ENCODE data around the gene SPATS2L. TPM values are rescaled to one million over a fixed set of nuclear protein-coding genes. Genes with fewer than 3 reads are reported as not detected.

SPATS2L gene
- total and polyA plus RNA-seq, 9 donors: 144 to 235 (median 222) TPM

GRCh38 chr2:200302940-200303727 lies 3.4 kb upstream of the SPATS2L start:
- Histone ChIP-seq H3K4me1 (ENCODE audit: control insufficient read depth, insufficient read depth, low read length) (peaks cover 14% of the 10 kb centered on the region), H3K27me3 (ENCODE audit: control insufficient read depth, insufficient read depth, low read length) (no peaks in the 10 kb centered on the region), H3K36me3 (ENCODE audit: control insufficient read depth, insufficient read depth, low read length) (no peaks in the 10 kb centered on the region), H3K4me3 (ENCODE audit: low read length) (no peak overlapping the region), H3K9me3 (replicated peaks; ENCODE audit: control insufficient read depth, low read depth, low read length) (no peaks in the 10 kb centered on the region), H3K27ac (ENCODE audit: low read length) (no peak overlapping the region)
- 80% methylated on average over 2 of the region's 9 CpGs for WGBS (ENCODE audit: insufficient coverage)
- DNase-seq: no peak

DNA sequence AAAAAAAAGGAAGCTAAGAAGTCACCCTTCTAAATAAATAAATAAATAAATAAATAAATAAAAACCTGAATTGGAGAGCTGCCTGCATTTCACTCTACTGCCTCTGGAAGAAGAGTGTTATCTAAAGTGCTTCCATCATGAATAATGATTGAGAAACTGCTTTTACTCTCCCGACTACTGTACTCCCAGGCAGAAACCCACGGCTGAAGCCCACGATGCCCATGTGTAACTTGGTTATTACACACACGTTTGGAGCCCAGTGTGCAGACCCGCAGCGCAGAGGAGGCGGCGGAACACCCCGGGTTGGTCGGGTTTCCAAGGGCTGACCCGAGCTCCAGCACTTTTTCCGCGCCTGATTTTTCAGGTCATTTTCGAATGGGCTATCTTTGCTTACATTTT lies 697 bp upstream of the SPATS2L start:
- Histone ChIP-seq H3K27ac (ENCODE audit: low read length) (peak overlapping the region; percentile 98), H3K36me3 (ENCODE audit: control insufficient read depth, insufficient read depth, low read length) (peaks cover 2% of the 10 kb centered on the region), H3K27me3 (ENCODE audit: control insufficient read depth, insufficient read depth, low read length) (no peaks in the 10 kb centered on the region), H3K4me1 (ENCODE audit: control insufficient read depth, insufficient read depth, low read length) (peaks cover 17% of the 10 kb centered on the region), H3K4me3 (ENCODE audit: low read length) (peak overlapping the region; percentile 81), H3K9me3 (replicated peaks; ENCODE audit: control insufficient read depth, low read depth, low read length) (no peaks in the 10 kb centered on the region)
- DNase-seq: no peak
- 0% methylated on average over 7 of the region's 14 CpGs for WGBS (ENCODE audit: insufficient coverage)

GRCh38 chr2:200306931-200307723 lies 634 bp downstream of the SPATS2L start:
- peaks cover 3% of the 10 kb centered on the region for H3K36me3 ChIP-seq (ENCODE audit: control insufficient read depth, insufficient read depth, low read length)
- no peaks in the 10 kb centered on the region for H3K9me3 ChIP-seq (replicated peaks; ENCODE audit: control insufficient read depth, low read depth, low read length)
- no peak for DNase-seq
- H3K27ac ChIP-seq (ENCODE audit: low read length): peak overlapping the region; percentile 98
- peaks cover 27% of the 10 kb centered on the region for H3K4me1 ChIP-seq (ENCODE audit: control insufficient read depth, insufficient read depth, low read length)
- under 1% methylated on average over 118 of the region's 120 CpGs for WGBS (ENCODE audit: insufficient coverage)
- H3K4me3 ChIP-seq (ENCODE audit: low read length): peak overlapping the region; percentile 81
- H3K27me3 ChIP-seq (ENCODE audit: control insufficient read depth, insufficient read depth, low read length): no peaks in the 10 kb centered on the region

- WGBS (ENCODE audit: insufficient coverage): 0% methylated on average over 9 of the region's 20 CpGs
- Histone ChIP-seq H3K36me3 (ENCODE audit: control insufficient read depth, insufficient read depth, low read length) (peaks cover 4% of the 10 kb centered on the region), H3K27ac (ENCODE audit: low read length) (peak overlapping the region; percentile 94), H3K4me3 (ENCODE audit: low read length) (peak overlapping the region; percentile 81), H3K9me3 (replicated peaks; ENCODE audit: control insufficient read depth, low read depth, low read length) (no peaks in the 10 kb centered on the region), H3K27me3 (ENCODE audit: control insufficient read depth, insufficient read depth, low read length) (no peaks in the 10 kb centered on the region), H3K4me1 (ENCODE audit: control insufficient read depth, insufficient read depth, low read length) (peaks cover 24% of the 10 kb centered on the region)
- DNase-seq: peak; percentile 70
Measured at GRCh38 chr2:200307724-200308545, 1.4 kb downstream of the SPATS2L start.

DNA sequence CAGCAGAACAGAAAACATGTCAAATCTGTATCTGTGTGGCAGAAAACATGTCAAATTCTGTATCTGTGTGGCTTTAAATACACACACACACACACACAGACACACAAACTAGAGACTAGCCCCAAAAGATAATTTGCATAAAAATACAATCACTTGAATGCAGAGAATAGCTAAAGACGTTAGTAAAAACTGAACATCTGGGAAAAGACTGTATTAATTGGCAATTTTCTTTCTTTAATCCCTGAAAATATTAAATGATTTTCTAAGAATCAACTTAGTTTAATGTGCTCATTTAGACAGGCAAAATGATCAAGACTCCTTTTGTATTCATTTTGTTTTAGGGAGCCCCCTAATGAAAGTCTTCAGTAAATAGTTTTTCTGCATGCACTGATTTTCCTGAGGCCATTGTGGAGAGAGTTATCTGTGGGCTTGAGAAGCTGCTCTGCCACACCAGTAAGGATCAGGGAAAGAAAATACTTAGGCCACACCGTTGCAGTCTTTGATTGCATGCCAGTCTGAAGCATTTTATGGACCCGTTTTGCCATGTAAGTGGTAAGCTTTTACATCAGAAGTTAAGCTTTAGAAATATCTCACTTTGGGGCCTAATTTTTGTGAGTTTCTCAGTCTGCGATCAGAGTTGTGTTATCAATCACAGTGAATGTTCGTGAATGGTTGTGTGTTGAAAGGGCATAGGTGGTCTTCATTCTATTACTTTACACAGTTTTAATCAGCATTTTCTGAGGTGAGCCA lies 2.2 kb downstream of the SPATS2L start:
- H3K9me3 ChIP-seq (replicated peaks; ENCODE audit: control insufficient read depth, low read depth, low read length): no peaks in the 10 kb centered on the region
- peaks cover 28% of the 10 kb centered on the region for H3K4me1 ChIP-seq (ENCODE audit: control insufficient read depth, insufficient read depth, low read length)
- DNase-seq: peak; percentile 83
- peak overlapping the region; percentile 94 for H3K27ac ChIP-seq (ENCODE audit: low read length)
- 14% methylated on average over 2 of the region's 5 CpGs for WGBS (ENCODE audit: insufficient coverage)
- H3K27me3 ChIP-seq (ENCODE audit: control insufficient read depth, insufficient read depth, low read length): no peaks in the 10 kb centered on the region
- H3K4me3 ChIP-seq (ENCODE audit: low read length): peak overlapping the region; percentile 81
- peaks cover 4% of the 10 kb centered on the region for H3K36me3 ChIP-seq (ENCODE audit: control insufficient read depth, insufficient read depth, low read length)

GRCh38 chr2:200309296-200310049 lies 3.0 kb downstream of the SPATS2L start:
- H3K4me3 ChIP-seq (ENCODE audit: low read length): peak overlapping the region; percentile 81
- no CpG with 5 or more reads among the region's 1 CpG for WGBS (ENCODE audit: insufficient coverage)
- H3K27me3 ChIP-seq (ENCODE audit: control insufficient read depth, insufficient read depth, low read length): no peaks in the 10 kb centered on the region
- H3K27ac ChIP-seq (ENCODE audit: low read length): peak overlapping the region; percentile 94
- H3K9me3 ChIP-seq (replicated peaks; ENCODE audit: control insufficient read depth, low read depth, low read length): no peaks in the 10 kb centered on the region
- peaks cover 31% of the 10 kb centered on the region for H3K4me1 ChIP-seq (ENCODE audit: control insufficient read depth, insufficient read depth, low read length)
- H3K36me3 ChIP-seq (ENCODE audit: control insufficient read depth, insufficient read depth, low read length): peaks cover 4% of the 10 kb centered on the region
- no peak for DNase-seq

GRCh38 chr2:200310545-200310971 lies 4.1 kb downstream of the SPATS2L start:
- no peak for DNase-seq
- peak overlapping the region; percentile 16 for H3K4me3 ChIP-seq (ENCODE audit: low read length)
- H3K4me1 ChIP-seq (ENCODE audit: control insufficient read depth, insufficient read depth, low read length): peaks cover 34% of the 10 kb centered on the region
- WGBS (ENCODE audit: insufficient coverage): 57% methylated on average over 1 of the region's 2 CpGs
- H3K9me3 ChIP-seq (replicated peaks; ENCODE audit: control insufficient read depth, low read depth, low read length): no peaks in the 10 kb centered on the region
- peaks cover 4% of the 10 kb centered on the region for H3K36me3 ChIP-seq (ENCODE audit: control insufficient read depth, insufficient read depth, low read length)
- no peaks in the 10 kb centered on the region for H3K27me3 ChIP-seq (ENCODE audit: control insufficient read depth, insufficient read depth, low read length)
- H3K27ac ChIP-seq (ENCODE audit: low read length): peak overlapping the region; percentile 70

DNA sequence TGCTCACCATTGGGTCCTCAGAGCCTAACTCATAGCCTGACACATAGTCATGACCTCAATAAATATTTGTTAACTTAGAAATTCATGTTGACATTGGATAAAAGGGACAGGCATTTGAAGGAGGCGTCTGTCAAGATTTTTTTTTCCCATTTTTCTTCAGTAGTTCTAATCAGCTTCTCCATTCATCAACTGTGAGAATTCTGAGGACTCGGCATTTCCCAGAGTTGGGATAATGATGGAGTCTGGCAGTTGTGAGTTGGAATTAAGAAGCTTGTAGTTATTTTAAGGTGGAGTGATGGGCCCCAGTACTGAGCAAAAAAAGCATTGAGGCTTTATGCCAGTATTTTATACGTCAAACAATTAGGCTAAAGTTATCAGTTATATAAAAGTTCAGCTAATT lies 4.6 kb downstream of the SPATS2L start:
- WGBS (ENCODE audit: insufficient coverage): no CpG with 5 or more reads among the region's 3 CpGs
- peak overlapping the region; percentile 70 for H3K27ac ChIP-seq (ENCODE audit: low read length)
- H3K9me3 ChIP-seq (replicated peaks; ENCODE audit: control insufficient read depth, low read depth, low read length): no peaks in the 10 kb centered on the region
- H3K36me3 ChIP-seq (ENCODE audit: control insufficient read depth, insufficient read depth, low read length): peaks cover 4% of the 10 kb centered on the region
- no peaks in the 10 kb centered on the region for H3K27me3 ChIP-seq (ENCODE audit: control insufficient read depth, insufficient read depth, low read length)
- peaks cover 38% of the 10 kb centered on the region for H3K4me1 ChIP-seq (ENCODE audit: control insufficient read depth, insufficient read depth, low read length)
- peak overlapping the region; percentile 16 for H3K4me3 ChIP-seq (ENCODE audit: low read length)
- no peak for DNase-seq

All from muscle of leg (tissue), 11 donors.